SK-N-SH (cell line): ENCODE data around the gene TIAM2. TPM values are rescaled to one million over a fixed set of nuclear protein-coding genes. Genes with fewer than 3 reads are reported as not detected.

Source experiments
- CTCF ChIA-PET: fragments of 300-600, 350-600 bp; formaldehyde crosslinking; extraction: SDS; loops from one replicate; lab custom pipeline; 2021; lab: Yijun Ruan, JAX
- POLR2A ChIA-PET: fragments of 350-600 bp; sonication (Branson Sonifier 250); formaldehyde crosslinking; extraction: SDS; loops from one replicate; lab custom pipeline; 2020; ENCODE audit warnings: antibody characterized with exemption, inconsistent platforms; lab: Yijun Ruan, JAX
- DNase-seq: peaks from one replicate; pipeline ENCODE4 v3.0.0; 2012
- H2AFZ ChIP-seq: fragments of 200-600 bp; sonication (generic); 2 replicates; pipeline ENCODE4 v1.8.1; 2016; ENCODE audit warnings: antibody characterized with exemption, mild to moderate bottlenecking, low read depth
- H3F3A ChIP-seq: fragments of 200-600 bp; sonication (generic); replicated peaks from 2 replicates; pipeline ENCODE3; 2016; ENCODE audit warnings: antibody characterized with exemption, mild to moderate bottlenecking; ENCODE audit not compliant: insufficient read depth
- H3K27ac ChIP-seq, 2 experiments: fragments of 200-500 bp in 1 of 2; fragments of 200-600 bp in 1 of 2; sonication (Bioruptor generic) in 1 of 2; sonication (generic), shearing (Covaris generic) in 1 of 2; 2 replicates each; pipeline versions ENCODE4 v1.5.1 to v1.6.1; 2014 to 2016; ENCODE audit warnings: low read depth in 2 of 2, inconsistent platforms in 1 of 2, low read length in 1 of 2, mild to moderate bottlenecking in 1 of 2, mixed read lengths in 1 of 2
- H3K27me3 ChIP-seq: fragments of 200-600 bp; sonication (generic), shearing (Covaris generic); 2 replicates; pipeline ENCODE4 v1.6.1; 2016; ENCODE audit warnings: mixed run types; ENCODE audit not compliant: insufficient read depth
- H3K36me3 ChIP-seq, 2 experiments: fragments of 200-500 bp in 1 of 2; fragments of 200-600 bp in 1 of 2; sonication (Bioruptor generic) in 1 of 2; sonication (generic) in 1 of 2; replicated peaks in 1 of 2; 2 replicates each; pipeline versions ENCODE3 to v1.5.1; 2014 to 2016; ENCODE audit warnings: low read length in 1 of 2, mild to moderate bottlenecking in 1 of 2; ENCODE audit not compliant: insufficient read depth in 2 of 2, control insufficient read depth in 1 of 2
- H3K4me1 ChIP-seq, 2 experiments: fragments of 200-500 bp in 1 of 2; fragments of 200-600 bp in 1 of 2; sonication (Bioruptor generic) in 1 of 2; sonication (generic), shearing (Covaris generic) in 1 of 2; 2 replicates each; pipeline versions ENCODE4 v1.5.1 to v1.6.1; 2014 to 2016; ENCODE audit warnings: low read depth in 1 of 2, low read length in 1 of 2, mixed run types in 1 of 2; ENCODE audit not compliant: insufficient read depth in 2 of 2, control insufficient read depth in 1 of 2
- H3K4me2 ChIP-seq: fragments of 200-600 bp; sonication (generic), shearing (Covaris generic); 2 replicates; pipeline ENCODE4 v1.6.1; 2017; ENCODE audit warnings: mixed run types
- H3K4me3 ChIP-seq, 2 experiments: fragments of 200-500 bp in 1 of 2; fragments of 200-600 bp in 1 of 2; sonication (Bioruptor generic) in 1 of 2; sonication (generic), shearing (Covaris generic) in 1 of 2; 2 replicates each; pipeline versions ENCODE4 v1.5.1 to v1.8.1; 2014 to 2016; ENCODE audit warnings: low read depth in 2 of 2, inconsistent platforms in 1 of 2, low read length in 1 of 2, mild to moderate bottlenecking in 1 of 2, mixed read lengths in 1 of 2, moderate library complexity in 1 of 2
- H3K79me2 ChIP-seq: fragments of 200-600 bp; sonication (generic); 2 replicates; pipeline ENCODE4 v1.8.1; 2017; ENCODE audit warnings: mild to moderate bottlenecking; ENCODE audit not compliant: insufficient read depth
- H3K9ac ChIP-seq: fragments of 200-600 bp; sonication (generic); 2 replicates; pipeline ENCODE4 v1.6.1; 2017; ENCODE audit warnings: mixed run types
- H3K9me2 ChIP-seq: fragments of 200-600 bp; sonication (generic); 2 replicates; pipeline ENCODE4 v1.6.1; 2017; ENCODE audit warnings: mixed run types
- H3K9me3 ChIP-seq: fragments of 200-600 bp; sonication (generic); 2 replicates; pipeline ENCODE4 v1.6.1; 2017; ENCODE audit warnings: mixed run types, mild to moderate bottlenecking, moderate library complexity
- H4K20me1 ChIP-seq: fragments of 200-600 bp; sonication (generic); 2 replicates; pipeline ENCODE4 v1.6.1; 2017; ENCODE audit warnings: mild to moderate bottlenecking, mixed run types; ENCODE audit not compliant: insufficient read depth
- CHD2 ChIP-seq: fragments of 150-350 bp; IDR thresholded peaks from 2 replicates; pipeline ENCODE4 v1.6.1; 2018; ENCODE audit warnings: low read length; ENCODE audit not compliant: partially characterized antibody
- ELF1 ChIP-seq: IDR thresholded peaks from 2 replicates; pipeline ENCODE4 v1.4.0; 2012
- EP300 ChIP-seq, 2 experiments: IDR thresholded peaks; 2 replicates each; pipeline versions ENCODE4 v1.4.0 to v1.6.1; 2012; ENCODE audit warnings: borderline replicate concordance in 1 of 2, low read depth in 1 of 2, low read length in 1 of 2
- FOXM1 ChIP-seq: IDR thresholded peaks from 2 replicates; pipeline ENCODE4 v1.4.0; 2012; ENCODE audit warnings: low read depth, mild to moderate bottlenecking
- GABPA ChIP-seq: IDR thresholded peaks from 2 replicates; pipeline ENCODE4 v1.4.0; 2012; ENCODE audit warnings: low read depth, mild to moderate bottlenecking
- JUND ChIP-seq: IDR thresholded peaks from 2 replicates; pipeline ENCODE4 v1.4.0; 2012
- RAD21 ChIP-seq: IDR thresholded peaks from 2 replicates; pipeline ENCODE4 v1.6.1; 2012; ENCODE audit warnings: mild to moderate bottlenecking, low read length
- RCOR1 ChIP-seq: fragments of 150-350 bp; IDR thresholded peaks from 2 replicates; pipeline ENCODE4 v1.6.1; 2017; ENCODE audit warnings: antibody characterized with exemption, low read length
- SIN3A ChIP-seq: IDR thresholded peaks from 2 replicates; pipeline ENCODE4 v1.6.1; 2012; ENCODE audit warnings: low read depth, mild to moderate bottlenecking, low read length, moderate library complexity, borderline replicate concordance
- TAF1 ChIP-seq: IDR thresholded peaks from 2 replicates; pipeline ENCODE4 v1.6.1; 2012; ENCODE audit warnings: low read depth, mild to moderate bottlenecking, low read length, moderate library complexity, borderline replicate concordance
- TEAD4 ChIP-seq: IDR thresholded peaks from 2 replicates; pipeline ENCODE4 v1.4.0; 2012; ENCODE audit warnings: mild to moderate bottlenecking, borderline replicate concordance; ENCODE audit not compliant: insufficient read depth
- YY1 ChIP-seq: IDR thresholded peaks from 2 replicates; pipeline ENCODE4 v1.4.0; 2012; ENCODE audit warnings: low read depth, mild to moderate bottlenecking
- WGBS: methylation state at CpG from one replicate; pipeline ENCODE4 v1.1.6; 2017; ENCODE audit warnings: low lambda C conversion rate; 5-methylcytosine and 5-hydroxymethylcytosine counted together
- polyA plus RNA-seq, 3 experiments: library from polyadenylated mRNA; depleted of rRNA; stranded (reverse); fragments of >200 nt; gene quantifications; 2 replicates each; pipeline ENCODE4 v1.2.3, GENCODE V29; 2012
- TF ChIP-seq, protein P1 (sequence below): fragments of 200-600 bp; sonication (generic); IDR thresholded peaks from 2 replicates; pipeline ENCODE4 v1.6.1; 2017; ENCODE audit warnings: antibody characterized with exemption, mild to moderate bottlenecking, moderate library complexity
- TF ChIP-seq, protein P2 (sequence below): IDR thresholded peaks from 2 replicates; pipeline ENCODE4 v1.4.0; 2012; ENCODE audit warnings: low read depth, borderline replicate concordance
- TF ChIP-seq, protein P3 (sequence below): IDR thresholded peaks from 2 replicates; pipeline ENCODE4 v1.4.0; 2012; ENCODE audit warnings: low read depth, borderline replicate concordance
- TF ChIP-seq, protein P4 (sequence below): fragments of 150-350 bp; IDR thresholded peaks from 2 replicates; pipeline ENCODE4 v1.6.1; 2016; ENCODE audit warnings: mild to moderate bottlenecking, low read depth, low read length

TIAM2 gene
- polyA plus RNA-seq, 1 of the 3 experiments (the other 2 are of a cell fraction) = 13.6 TPM

DNA sequence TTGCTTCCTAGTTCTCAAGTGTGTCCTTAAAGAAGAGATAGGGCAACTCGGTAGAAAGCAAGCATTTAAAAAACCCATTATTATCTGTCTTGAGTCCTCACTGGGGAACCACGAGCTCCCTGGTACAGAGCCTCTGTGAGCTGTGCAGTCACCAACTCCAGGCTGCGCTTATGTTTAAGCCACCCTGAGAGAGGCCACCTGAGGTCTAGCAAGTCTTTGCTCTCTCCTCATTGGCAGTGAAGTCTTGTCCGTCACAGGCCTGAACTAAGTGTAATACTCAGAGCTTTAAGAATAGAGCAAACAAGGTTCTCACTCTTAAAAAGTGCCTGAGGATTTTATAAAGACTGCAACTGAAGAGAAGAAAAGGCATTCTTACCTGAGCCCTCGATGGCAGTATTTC is 264.8 kb downstream of the TIAM2 start:
- TF ChIP-seq EP300 (IDR thresholded peaks at IDR 0.05; ENCODE audit: borderline replicate concordance in 1 of 2, low read depth in 1 of 2, low read length in 1 of 2) (no peak), TEAD4 (no peak), RCOR1 (no peak), ELF1 (no peak), YY1 (no peak), TAF1 (no peak), RAD21 (no peak), GABPA (no peak), JUND (no peak), CHD2 (no peak), FOXM1 (no peak), SIN3A (no peak)
- TF ChIP-seq, protein P1, sequence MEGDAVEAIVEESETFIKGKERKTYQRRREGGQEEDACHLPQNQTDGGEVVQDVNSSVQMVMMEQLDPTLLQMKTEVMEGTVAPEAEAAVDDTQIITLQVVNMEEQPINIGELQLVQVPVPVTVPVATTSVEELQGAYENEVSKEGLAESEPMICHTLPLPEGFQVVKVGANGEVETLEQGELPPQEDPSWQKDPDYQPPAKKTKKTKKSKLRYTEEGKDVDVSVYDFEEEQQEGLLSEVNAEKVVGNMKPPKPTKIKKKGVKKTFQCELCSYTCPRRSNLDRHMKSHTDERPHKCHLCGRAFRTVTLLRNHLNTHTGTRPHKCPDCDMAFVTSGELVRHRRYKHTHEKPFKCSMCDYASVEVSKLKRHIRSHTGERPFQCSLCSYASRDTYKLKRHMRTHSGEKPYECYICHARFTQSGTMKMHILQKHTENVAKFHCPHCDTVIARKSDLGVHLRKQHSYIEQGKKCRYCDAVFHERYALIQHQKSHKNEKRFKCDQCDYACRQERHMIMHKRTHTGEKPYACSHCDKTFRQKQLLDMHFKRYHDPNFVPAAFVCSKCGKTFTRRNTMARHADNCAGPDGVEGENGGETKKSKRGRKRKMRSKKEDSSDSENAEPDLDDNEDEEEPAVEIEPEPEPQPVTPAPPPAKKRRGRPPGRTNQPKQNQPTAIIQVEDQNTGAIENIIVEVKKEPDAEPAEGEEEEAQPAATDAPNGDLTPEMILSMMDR = no peak
- TF ChIP-seq, protein P2, sequence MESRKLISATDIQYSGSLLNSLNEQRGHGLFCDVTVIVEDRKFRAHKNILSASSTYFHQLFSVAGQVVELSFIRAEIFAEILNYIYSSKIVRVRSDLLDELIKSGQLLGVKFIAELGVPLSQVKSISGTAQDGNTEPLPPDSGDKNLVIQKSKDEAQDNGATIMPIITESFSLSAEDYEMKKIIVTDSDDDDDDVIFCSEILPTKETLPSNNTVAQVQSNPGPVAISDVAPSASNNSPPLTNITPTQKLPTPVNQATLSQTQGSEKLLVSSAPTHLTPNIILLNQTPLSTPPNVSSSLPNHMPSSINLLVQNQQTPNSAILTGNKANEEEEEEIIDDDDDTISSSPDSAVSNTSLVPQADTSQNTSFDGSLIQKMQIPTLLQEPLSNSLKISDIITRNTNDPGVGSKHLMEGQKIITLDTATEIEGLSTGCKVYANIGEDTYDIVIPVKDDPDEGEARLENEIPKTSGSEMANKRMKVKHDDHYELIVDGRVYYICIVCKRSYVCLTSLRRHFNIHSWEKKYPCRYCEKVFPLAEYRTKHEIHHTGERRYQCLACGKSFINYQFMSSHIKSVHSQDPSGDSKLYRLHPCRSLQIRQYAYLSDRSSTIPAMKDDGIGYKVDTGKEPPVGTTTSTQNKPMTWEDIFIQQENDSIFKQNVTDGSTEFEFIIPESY = no peak
- TF ChIP-seq, protein P3, sequence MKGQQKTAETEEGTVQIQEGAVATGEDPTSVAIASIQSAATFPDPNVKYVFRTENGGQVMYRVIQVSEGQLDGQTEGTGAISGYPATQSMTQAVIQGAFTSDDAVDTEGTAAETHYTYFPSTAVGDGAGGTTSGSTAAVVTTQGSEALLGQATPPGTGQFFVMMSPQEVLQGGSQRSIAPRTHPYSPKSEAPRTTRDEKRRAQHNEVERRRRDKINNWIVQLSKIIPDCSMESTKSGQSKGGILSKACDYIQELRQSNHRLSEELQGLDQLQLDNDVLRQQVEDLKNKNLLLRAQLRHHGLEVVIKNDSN = no peak
- TF ChIP-seq, protein P4, sequence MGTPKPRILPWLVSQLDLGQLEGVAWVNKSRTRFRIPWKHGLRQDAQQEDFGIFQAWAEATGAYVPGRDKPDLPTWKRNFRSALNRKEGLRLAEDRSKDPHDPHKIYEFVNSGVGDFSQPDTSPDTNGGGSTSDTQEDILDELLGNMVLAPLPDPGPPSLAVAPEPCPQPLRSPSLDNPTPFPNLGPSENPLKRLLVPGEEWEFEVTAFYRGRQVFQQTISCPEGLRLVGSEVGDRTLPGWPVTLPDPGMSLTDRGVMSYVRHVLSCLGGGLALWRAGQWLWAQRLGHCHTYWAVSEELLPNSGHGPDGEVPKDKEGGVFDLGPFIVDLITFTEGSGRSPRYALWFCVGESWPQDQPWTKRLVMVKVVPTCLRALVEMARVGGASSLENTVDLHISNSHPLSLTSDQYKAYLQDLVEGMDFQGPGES = no peak
- DNase-seq = no peak
- Histone ChIP-seq H3K79me2 (peaks cover 9% of the 10 kb centered on the region; the same call in 1 of the 2 replicates), H3K4me1 (peaks cover under 1 to 60% of the 10 kb centered on the region in 2 experiments; a peak in 3 of 4 replicates), H3K4me2 (no peak overlapping the region), H3K27me3 (no peaks in the 10 kb centered on the region), H2AFZ (no peak overlapping the region), H3K9ac (no peak overlapping the region), H3K36me3 (peaks cover 60 to 72% of the 10 kb centered on the region in 2 experiments), H3F3A (peaks cover 2% of the 10 kb centered on the region), H3K9me2 (no peaks in the 10 kb centered on the region), H3K27ac (peak overlapping the region in 1 of 2 experiments; percentile 47; a peak in 1 of 4 replicates), H3K4me3 (no peak overlapping the region), H3K9me3 (no peaks in the 10 kb centered on the region), H4K20me1 (no peaks in the 10 kb centered on the region)
- ChIA-PET POLR2A (no interaction called here), CTCF (interaction anchor here (0.9 to 5.1 kb wide), 4 partner anchors 13 to 331 kb away, joined by 3 to 36 read pairs (median 6); no protein-coding TSS in a partner anchor)
- WGBS = 100% methylated on average over 4 of the region's 5 CpGs
